ENCODE results near the gene WDR82.

GRCh38 chr3:52221563-52222318, 56.7 kb downstream of the WDR82 start:
- TF ChIP-seq, protein P1, sequence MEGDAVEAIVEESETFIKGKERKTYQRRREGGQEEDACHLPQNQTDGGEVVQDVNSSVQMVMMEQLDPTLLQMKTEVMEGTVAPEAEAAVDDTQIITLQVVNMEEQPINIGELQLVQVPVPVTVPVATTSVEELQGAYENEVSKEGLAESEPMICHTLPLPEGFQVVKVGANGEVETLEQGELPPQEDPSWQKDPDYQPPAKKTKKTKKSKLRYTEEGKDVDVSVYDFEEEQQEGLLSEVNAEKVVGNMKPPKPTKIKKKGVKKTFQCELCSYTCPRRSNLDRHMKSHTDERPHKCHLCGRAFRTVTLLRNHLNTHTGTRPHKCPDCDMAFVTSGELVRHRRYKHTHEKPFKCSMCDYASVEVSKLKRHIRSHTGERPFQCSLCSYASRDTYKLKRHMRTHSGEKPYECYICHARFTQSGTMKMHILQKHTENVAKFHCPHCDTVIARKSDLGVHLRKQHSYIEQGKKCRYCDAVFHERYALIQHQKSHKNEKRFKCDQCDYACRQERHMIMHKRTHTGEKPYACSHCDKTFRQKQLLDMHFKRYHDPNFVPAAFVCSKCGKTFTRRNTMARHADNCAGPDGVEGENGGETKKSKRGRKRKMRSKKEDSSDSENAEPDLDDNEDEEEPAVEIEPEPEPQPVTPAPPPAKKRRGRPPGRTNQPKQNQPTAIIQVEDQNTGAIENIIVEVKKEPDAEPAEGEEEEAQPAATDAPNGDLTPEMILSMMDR (conservative IDR thresholded peaks at IDR 0.05; ENCODE audit: low read depth in 2 of 2), result no peak
- TF ChIP-seq ZNF114 (CRISPR knock-in tag; IDR thresholded peaks at IDR 0.05), result no peak
- no peak for TF ChIP-seq POLR2AphosphoS5 (IDR thresholded peaks at IDR 0.05; ENCODE audit: low read depth)

Measured in GM23338 (cell line).